Erythroblast (primary cell): ENCODE results near the gene MAPRE2.

Source experiments
- GATA1 ChIP-seq: IDR thresholded peaks from 2 replicates; pipeline ENCODE4 v1.6.1; 2011; ENCODE audit warnings: low read depth, mild to moderate bottlenecking, control low read depth, low read length, moderate library complexity
- POLR2A ChIP-seq: IDR thresholded peaks from 2 replicates; pipeline ENCODE4 v1.6.1; 2011; ENCODE audit warnings: mild to moderate bottlenecking, low read length

DNA sequence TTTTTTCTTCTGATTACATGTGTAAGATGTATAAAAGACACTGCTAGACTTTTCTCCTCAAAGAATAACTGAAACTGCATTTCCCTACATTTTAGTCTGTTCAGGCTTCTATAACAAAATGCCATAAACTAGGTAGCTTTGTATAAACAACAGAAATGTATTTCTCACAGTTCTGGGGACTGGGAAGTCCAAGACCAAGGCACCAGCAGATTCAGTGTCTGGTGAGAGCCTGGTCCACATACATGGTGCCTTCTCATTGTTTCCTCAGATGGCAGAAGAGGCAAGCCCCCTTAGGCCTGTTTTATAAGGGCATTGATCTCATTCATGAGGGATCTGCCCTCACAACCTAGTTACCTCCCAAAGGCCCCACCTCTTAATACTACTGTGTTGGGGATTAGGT is 71.5 kb downstream of the MAPRE2 start:
- no peak for TF ChIP-seq POLR2A
- no peak for TF ChIP-seq GATA1
